Measurements from ENCODE around the gene DNAH12.

- TF ChIP-seq CTCF (conservative IDR thresholded peaks at IDR 0.05; ENCODE audit: low read length): 0 out of 2 replicates have a peak, but pooled peaks have one; percentile 10
- no peak for TF ChIP-seq EZH2phosphoT487 (IDR thresholded peaks at IDR 0.05; ENCODE audit: borderline replicate concordance, low read depth, low read length)
Measured at GRCh38 chr3:57557085-57557537, 13.0 kb upstream of the DNAH12 start.

Measured in OCI-LY7 (cell line).